ENCODE data around the gene LRBA. TPM values are rescaled to one million over a fixed set of nuclear protein-coding genes. Genes with fewer than 3 reads are reported as not detected.
A peak's percentile ranks its signal among the peaks of the same experiment; 100 is the strongest.

The LRBA gene
- total and polyA plus RNA-seq, 2 donors (not counting 1 experiment from before 2014, with no cell fraction given) = 16.4 to 36.7 TPM

DNA sequence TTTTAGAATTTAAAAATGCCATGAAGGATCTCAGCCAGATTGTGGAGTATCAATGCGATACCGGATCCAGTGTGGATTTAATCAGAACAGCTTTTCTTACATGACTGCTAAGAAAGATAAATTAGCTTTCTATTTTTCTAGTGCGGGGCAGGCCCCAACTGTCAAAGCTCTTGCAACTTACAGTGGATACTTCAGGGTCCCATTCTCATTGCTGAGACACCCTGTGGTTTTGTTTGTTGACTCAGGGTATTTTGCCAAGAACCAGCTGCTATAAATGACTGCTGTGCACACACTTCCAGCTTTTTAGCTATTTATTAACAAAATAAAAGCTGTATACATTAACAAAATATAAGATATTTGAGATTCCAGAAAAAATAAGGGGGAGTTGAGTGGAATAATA is 770.5 kb downstream of the LRBA start:
- peak; percentile 80 to 90 for DNase-seq (ENCODE audit: low read depth in 2 of 2)
- no peak overlapping the region for H3K4me3 ChIP-seq (replicated peaks in 1 of 4; ENCODE audit: control extremely low read depth in 1 of 4, insufficient read depth in 1 of 4, low read depth in 3 of 4, low read length in 4 of 4)
- H3K79me2 ChIP-seq (ENCODE audit: control insufficient read depth, insufficient read depth, low read length) = no peaks in the 10 kb centered on the region
- no peak overlapping the region for H3K4me2 ChIP-seq (ENCODE audit: extremely low read depth, insufficient read depth, low read length)
- no peak overlapping the region for H3K27ac ChIP-seq (ENCODE audit: insufficient read depth, low read length)
- H3K36me3 ChIP-seq (ENCODE audit: control insufficient read depth, insufficient read depth, low read length) = peaks cover under 1% of the 10 kb centered on the region
- H3K27me3 ChIP-seq (ENCODE audit: control insufficient read depth, insufficient read depth, low read length) = no peaks in the 10 kb centered on the region
- TF ChIP-seq, protein P1, sequence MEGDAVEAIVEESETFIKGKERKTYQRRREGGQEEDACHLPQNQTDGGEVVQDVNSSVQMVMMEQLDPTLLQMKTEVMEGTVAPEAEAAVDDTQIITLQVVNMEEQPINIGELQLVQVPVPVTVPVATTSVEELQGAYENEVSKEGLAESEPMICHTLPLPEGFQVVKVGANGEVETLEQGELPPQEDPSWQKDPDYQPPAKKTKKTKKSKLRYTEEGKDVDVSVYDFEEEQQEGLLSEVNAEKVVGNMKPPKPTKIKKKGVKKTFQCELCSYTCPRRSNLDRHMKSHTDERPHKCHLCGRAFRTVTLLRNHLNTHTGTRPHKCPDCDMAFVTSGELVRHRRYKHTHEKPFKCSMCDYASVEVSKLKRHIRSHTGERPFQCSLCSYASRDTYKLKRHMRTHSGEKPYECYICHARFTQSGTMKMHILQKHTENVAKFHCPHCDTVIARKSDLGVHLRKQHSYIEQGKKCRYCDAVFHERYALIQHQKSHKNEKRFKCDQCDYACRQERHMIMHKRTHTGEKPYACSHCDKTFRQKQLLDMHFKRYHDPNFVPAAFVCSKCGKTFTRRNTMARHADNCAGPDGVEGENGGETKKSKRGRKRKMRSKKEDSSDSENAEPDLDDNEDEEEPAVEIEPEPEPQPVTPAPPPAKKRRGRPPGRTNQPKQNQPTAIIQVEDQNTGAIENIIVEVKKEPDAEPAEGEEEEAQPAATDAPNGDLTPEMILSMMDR (conservative IDR thresholded peaks at IDR 0.05 in 1 of 2, IDR thresholded peaks at IDR 0.05 in 1 of 2; ENCODE audit: low read depth in 1 of 2, low read length in 2 of 2) = no peak
- TF ChIP-seq EZH2 (IDR thresholded peaks at IDR 0.05; ENCODE audit: low read length, missing control alignments) = no peak
- H3K9me3 ChIP-seq (ENCODE audit: control insufficient read depth, insufficient read depth, low read depth, low read length) = no peaks in the 10 kb centered on the region
- no peaks in the 10 kb centered on the region for H4K20me1 ChIP-seq (ENCODE audit: control insufficient read depth, extremely low read depth, insufficient read depth, low read length)
- no peaks in the 10 kb centered on the region for H3K4me1 ChIP-seq (ENCODE audit: control insufficient read depth, extremely low read depth, insufficient read depth, low read length)
- no peak overlapping the region for H2AFZ ChIP-seq (ENCODE audit: low read length)
- H3K9ac ChIP-seq (ENCODE audit: insufficient read depth, low read length) = no peak overlapping the region

DNA sequence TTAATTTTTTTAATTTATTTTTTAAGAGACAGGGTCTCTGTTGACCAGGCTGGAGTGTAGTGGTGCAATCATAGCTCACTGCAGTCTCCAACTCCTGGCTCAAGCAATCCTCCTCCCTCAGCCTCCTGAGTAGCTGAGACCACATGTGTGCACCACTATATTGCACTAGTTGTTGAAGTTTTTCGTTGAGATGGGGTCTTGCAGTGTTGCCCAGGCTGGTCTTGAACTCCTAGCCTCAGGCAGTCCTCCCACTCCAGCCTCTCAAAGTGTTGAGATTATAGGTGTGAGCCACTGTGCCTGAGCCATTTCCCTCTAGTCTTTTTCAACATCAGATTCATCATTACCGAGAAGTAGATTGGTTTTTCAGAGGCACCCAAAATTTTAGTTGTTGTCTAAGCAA is 771.2 kb downstream of the LRBA start:
- no peaks in the 10 kb centered on the region for H3K4me1 ChIP-seq (ENCODE audit: control insufficient read depth, extremely low read depth, insufficient read depth, low read length)
- no peaks in the 10 kb centered on the region for H3K36me3 ChIP-seq (ENCODE audit: control insufficient read depth, insufficient read depth, low read length)
- H3K9ac ChIP-seq (ENCODE audit: insufficient read depth, low read length) = no peak overlapping the region
- no peaks in the 10 kb centered on the region for H4K20me1 ChIP-seq (ENCODE audit: control insufficient read depth, extremely low read depth, insufficient read depth, low read length)
- no peak overlapping the region for H3K27ac ChIP-seq (ENCODE audit: insufficient read depth, low read length)
- TF ChIP-seq, protein P1 (conservative IDR thresholded peaks at IDR 0.05 in 1 of 2, IDR thresholded peaks at IDR 0.05 in 1 of 2; ENCODE audit: low read depth in 1 of 2, low read length in 2 of 2) = no peak
- TF ChIP-seq EZH2 (IDR thresholded peaks at IDR 0.05; ENCODE audit: low read length, missing control alignments) = no peak
- no peaks in the 10 kb centered on the region for H3K27me3 ChIP-seq (ENCODE audit: control insufficient read depth, insufficient read depth, low read length)
- H3K79me2 ChIP-seq (ENCODE audit: control insufficient read depth, insufficient read depth, low read length) = no peaks in the 10 kb centered on the region
- H3K4me2 ChIP-seq (ENCODE audit: extremely low read depth, insufficient read depth, low read length) = no peak overlapping the region
- no peak for DNase-seq (ENCODE audit: low read depth in 2 of 2)
- H2AFZ ChIP-seq (ENCODE audit: low read length) = no peak overlapping the region
- no peak overlapping the region for H3K4me3 ChIP-seq (replicated peaks in 1 of 4; ENCODE audit: control extremely low read depth in 1 of 4, insufficient read depth in 1 of 4, low read depth in 3 of 4, low read length in 4 of 4)
- no peaks in the 10 kb centered on the region for H3K9me3 ChIP-seq (ENCODE audit: control insufficient read depth, insufficient read depth, low read depth, low read length)

DNA sequence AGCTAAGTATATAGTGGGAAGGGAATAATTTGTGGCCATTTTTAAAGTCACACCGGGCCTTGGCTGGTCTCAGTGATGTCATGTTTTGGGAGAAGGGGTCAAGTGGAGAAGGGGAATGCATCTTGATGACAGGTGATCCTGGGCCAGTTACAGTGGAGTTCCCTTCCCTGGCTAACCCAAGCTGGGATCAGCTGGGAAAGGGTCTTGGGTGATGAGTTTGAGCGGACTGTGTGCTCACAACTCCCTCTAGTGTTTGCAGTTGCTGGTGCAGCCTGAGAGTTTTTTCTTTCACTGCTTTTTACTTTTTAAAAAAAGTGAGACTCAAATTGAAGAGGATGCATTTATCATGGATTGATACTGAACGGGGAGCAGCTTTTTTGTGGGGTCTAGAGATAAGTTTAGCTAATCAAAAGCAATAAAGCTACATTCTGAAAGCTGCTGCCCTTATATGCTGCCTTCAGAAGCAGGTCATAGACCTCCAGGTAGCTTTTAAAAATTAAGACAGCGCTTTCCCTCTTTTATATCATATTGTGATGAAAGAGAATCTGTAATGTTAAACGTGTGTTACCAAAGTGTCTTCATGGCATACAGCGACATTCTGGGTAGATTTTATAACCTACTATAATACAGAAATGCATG is 772.1 kb downstream of the LRBA start:
- H2AFZ ChIP-seq (ENCODE audit: low read length) = no peak overlapping the region
- TF ChIP-seq, protein P1 (conservative IDR thresholded peaks at IDR 0.05 in 1 of 2, IDR thresholded peaks at IDR 0.05 in 1 of 2; ENCODE audit: low read depth in 1 of 2, low read length in 2 of 2) = peak; percentile 94 to 96
- TF ChIP-seq EZH2 (IDR thresholded peaks at IDR 0.05; ENCODE audit: low read length, missing control alignments) = no peak
- H4K20me1 ChIP-seq (ENCODE audit: control insufficient read depth, extremely low read depth, insufficient read depth, low read length) = no peaks in the 10 kb centered on the region
- H3K9ac ChIP-seq (ENCODE audit: insufficient read depth, low read length) = no peak overlapping the region
- H3K36me3 ChIP-seq (ENCODE audit: control insufficient read depth, insufficient read depth, low read length) = no peaks in the 10 kb centered on the region
- H3K4me3 ChIP-seq (replicated peaks in 1 of 4; ENCODE audit: control extremely low read depth in 1 of 4, insufficient read depth in 1 of 4, low read depth in 3 of 4, low read length in 4 of 4) = no peak overlapping the region
- H3K79me2 ChIP-seq (ENCODE audit: control insufficient read depth, insufficient read depth, low read length) = no peaks in the 10 kb centered on the region
- H3K4me1 ChIP-seq (ENCODE audit: control insufficient read depth, extremely low read depth, insufficient read depth, low read length) = peaks cover 7% of the 10 kb centered on the region
- no peak overlapping the region for H3K4me2 ChIP-seq (ENCODE audit: extremely low read depth, insufficient read depth, low read length)
- H3K27ac ChIP-seq (ENCODE audit: insufficient read depth, low read length) = no peak overlapping the region
- no peaks in the 10 kb centered on the region for H3K9me3 ChIP-seq (ENCODE audit: control insufficient read depth, insufficient read depth, low read depth, low read length)
- peak in 1 of 2 donors; percentile 63 for DNase-seq (ENCODE audit: low read depth in 2 of 2)
- no peaks in the 10 kb centered on the region for H3K27me3 ChIP-seq (ENCODE audit: control insufficient read depth, insufficient read depth, low read length)

Measured in fibroblast of lung (primary cell).